ENCODE results near the gene CCIN.
A peak's percentile ranks its signal among the peaks of the same experiment; 100 is the strongest.

Gene CCIN

DNA sequence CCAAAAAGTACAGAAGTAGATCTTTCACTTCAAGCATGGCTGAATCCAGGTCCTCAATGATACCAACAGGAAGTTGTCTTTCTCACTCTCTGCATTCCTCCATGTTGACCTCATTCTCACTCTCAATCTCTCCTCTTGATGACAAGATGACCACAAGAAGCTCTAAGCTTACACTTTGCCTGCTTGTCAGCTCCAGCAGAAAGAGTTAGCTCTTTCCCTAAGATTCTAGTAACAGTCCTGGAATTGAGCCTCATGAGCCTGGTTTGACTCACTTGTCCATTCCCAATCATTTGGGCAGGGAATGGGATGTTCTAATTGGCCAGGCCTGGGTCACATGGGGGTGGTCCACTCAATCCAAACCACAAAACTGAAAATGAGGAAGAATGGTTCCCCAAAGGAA lies 18.2 kb downstream of the CCIN start:
- Histone ChIP-seq H3K27ac (ENCODE audit: poor library complexity, severe bottlenecking) (no peak overlapping the region), H3K4me3 (ENCODE audit: severe bottlenecking) (no peak overlapping the region), H3K4me1 (ENCODE audit: insufficient read depth, poor library complexity, severe bottlenecking) (no peaks in the 10 kb centered on the region), H3K9me3 (ENCODE audit: severe bottlenecking) (no peaks in the 10 kb centered on the region), H3K36me3 (ENCODE audit: low read depth) (no peaks in the 10 kb centered on the region), H3K27me3 (ENCODE audit: insufficient read depth, poor library complexity, severe bottlenecking) (no peaks in the 10 kb centered on the region)
- TF ChIP-seq, protein P1, sequence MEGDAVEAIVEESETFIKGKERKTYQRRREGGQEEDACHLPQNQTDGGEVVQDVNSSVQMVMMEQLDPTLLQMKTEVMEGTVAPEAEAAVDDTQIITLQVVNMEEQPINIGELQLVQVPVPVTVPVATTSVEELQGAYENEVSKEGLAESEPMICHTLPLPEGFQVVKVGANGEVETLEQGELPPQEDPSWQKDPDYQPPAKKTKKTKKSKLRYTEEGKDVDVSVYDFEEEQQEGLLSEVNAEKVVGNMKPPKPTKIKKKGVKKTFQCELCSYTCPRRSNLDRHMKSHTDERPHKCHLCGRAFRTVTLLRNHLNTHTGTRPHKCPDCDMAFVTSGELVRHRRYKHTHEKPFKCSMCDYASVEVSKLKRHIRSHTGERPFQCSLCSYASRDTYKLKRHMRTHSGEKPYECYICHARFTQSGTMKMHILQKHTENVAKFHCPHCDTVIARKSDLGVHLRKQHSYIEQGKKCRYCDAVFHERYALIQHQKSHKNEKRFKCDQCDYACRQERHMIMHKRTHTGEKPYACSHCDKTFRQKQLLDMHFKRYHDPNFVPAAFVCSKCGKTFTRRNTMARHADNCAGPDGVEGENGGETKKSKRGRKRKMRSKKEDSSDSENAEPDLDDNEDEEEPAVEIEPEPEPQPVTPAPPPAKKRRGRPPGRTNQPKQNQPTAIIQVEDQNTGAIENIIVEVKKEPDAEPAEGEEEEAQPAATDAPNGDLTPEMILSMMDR (IDR thresholded peaks at IDR 0.05; ENCODE audit: poor library complexity, severe bottlenecking) = no peak
- ATAC-seq (ENCODE audit: low read depth) (no peak), DNase-seq (ENCODE audit: low spot score) (no peak)

DNA sequence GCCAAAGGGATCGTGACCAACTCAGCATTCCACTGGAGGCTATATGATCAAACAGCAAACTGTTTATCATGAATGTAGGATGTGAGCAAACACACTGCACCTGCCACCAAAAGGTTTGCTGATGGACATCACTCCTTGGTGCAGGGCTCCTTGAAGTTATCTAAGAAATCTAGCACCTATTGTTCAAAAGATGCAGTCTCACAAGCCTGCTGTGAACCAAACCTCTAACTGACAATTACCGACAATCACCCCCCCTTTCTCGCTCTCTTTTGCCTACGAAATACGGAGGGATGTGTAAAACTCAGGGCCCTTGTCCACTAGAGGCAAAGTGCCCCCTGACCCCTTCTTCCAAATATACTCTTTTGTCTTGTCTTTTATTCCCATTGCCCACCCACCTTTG lies 19.0 kb downstream of the CCIN start:
- Histone ChIP-seq H3K9me3 (ENCODE audit: severe bottlenecking) (no peaks in the 10 kb centered on the region), H3K27ac (ENCODE audit: poor library complexity, severe bottlenecking) (no peak overlapping the region), H3K4me1 (ENCODE audit: insufficient read depth, poor library complexity, severe bottlenecking) (peaks cover 5% of the 10 kb centered on the region), H3K36me3 (ENCODE audit: low read depth) (no peaks in the 10 kb centered on the region), H3K4me3 (ENCODE audit: severe bottlenecking) (no peak overlapping the region), H3K27me3 (ENCODE audit: insufficient read depth, poor library complexity, severe bottlenecking) (no peaks in the 10 kb centered on the region)
- no peak for ATAC-seq (ENCODE audit: low read depth)
- TF ChIP-seq, protein P1 (IDR thresholded peaks at IDR 0.05; ENCODE audit: poor library complexity, severe bottlenecking) = no peak
- no peak for DNase-seq (ENCODE audit: low spot score)

DNA sequence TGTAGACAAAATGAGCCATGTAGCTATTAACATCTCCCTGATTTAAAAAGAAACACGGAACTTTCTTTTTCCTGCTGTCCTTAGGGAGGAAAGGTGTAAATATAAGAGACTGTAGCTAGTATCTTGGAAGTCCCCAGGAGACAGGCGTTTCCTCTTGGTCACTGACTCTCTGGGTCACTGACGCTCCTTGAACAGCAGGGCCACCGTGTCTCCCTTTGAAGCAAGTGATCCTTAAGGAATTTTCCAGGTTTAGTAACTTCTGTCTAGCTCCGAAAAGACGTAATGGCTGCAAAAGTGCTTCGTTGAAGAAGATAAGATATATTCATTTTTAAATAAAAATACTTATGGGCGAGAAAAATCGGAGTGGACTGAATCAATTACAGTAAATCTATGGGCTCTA lies 20.8 kb downstream of the CCIN start:
- TF ChIP-seq, protein P1 (IDR thresholded peaks at IDR 0.05; ENCODE audit: poor library complexity, severe bottlenecking) = no peak
- H3K27ac ChIP-seq (ENCODE audit: poor library complexity, severe bottlenecking) = peak overlapping the region; percentile 54
- H3K9me3 ChIP-seq (ENCODE audit: severe bottlenecking) = no peaks in the 10 kb centered on the region
- no peaks in the 10 kb centered on the region for H3K27me3 ChIP-seq (ENCODE audit: insufficient read depth, poor library complexity, severe bottlenecking)
- peak overlapping the region; percentile 88 for H3K4me3 ChIP-seq (ENCODE audit: severe bottlenecking)
- no peak for ATAC-seq (ENCODE audit: low read depth)
- no peak for DNase-seq (ENCODE audit: low spot score)
- H3K4me1 ChIP-seq (ENCODE audit: insufficient read depth, poor library complexity, severe bottlenecking) = peaks cover 15% of the 10 kb centered on the region
- H3K36me3 ChIP-seq (ENCODE audit: low read depth) = peaks cover 12% of the 10 kb centered on the region

DNA sequence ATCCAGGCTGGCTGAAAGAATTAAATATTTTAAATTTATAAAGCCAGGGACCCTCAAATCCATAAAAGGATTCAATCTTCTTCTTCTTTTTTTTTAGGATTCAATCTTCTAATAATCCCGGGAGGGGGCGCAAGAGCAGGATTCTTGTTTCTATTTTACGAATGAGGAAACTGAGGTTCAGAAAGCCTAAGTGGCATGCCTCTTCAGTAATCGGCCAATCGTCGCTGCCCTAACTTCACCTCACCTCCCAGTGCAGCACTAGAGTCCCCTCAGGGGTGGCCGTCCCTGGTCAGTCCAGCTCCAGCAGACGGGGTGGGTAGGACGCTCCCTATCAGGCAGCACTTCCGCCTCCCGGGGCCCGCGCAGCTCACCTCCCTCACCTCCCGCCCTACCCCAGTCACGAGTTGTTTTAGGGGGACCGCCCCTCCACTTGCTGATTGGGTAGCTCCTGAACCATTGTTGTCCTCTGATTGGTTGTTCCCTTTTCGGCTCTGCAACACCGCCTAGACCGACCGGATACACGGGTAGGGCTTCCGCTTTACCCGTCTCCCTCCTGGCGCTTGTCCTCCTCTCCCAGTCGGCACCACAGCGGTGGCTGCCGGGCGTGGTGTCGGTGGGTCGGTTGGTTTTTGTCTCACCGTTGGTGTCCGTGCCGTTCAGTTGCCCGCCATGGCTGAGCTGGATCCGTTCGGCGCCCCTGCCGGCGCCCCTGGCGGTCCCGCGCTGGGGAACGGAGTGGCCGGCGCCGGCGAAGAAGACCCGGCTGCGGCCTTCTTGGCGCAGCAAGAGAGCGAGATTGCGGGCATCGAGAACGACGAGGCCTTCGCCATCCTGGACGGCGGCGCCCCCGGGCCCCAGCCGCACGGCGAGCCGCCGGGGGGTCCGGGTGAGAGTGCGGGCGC lies 21.5 kb downstream of the CCIN start, which contains the start of gene CLTA:
TSS of gene CLTA (plus strand) at position 534 of the 902 bp plus-strand sequence. CDS start at position 670, 136 bp downstream.
- Histone ChIP-seq H3K36me3 (ENCODE audit: low read depth) (peaks cover 18% of the 10 kb centered on the region), H3K27me3 (ENCODE audit: insufficient read depth, poor library complexity, severe bottlenecking) (no peaks in the 10 kb centered on the region), H3K4me1 (ENCODE audit: insufficient read depth, poor library complexity, severe bottlenecking) (peaks cover 15% of the 10 kb centered on the region), H3K4me3 (ENCODE audit: severe bottlenecking) (peak within 1 kb of the TSS; percentile 88), H3K9me3 (ENCODE audit: severe bottlenecking) (no peaks in the 10 kb centered on the region), H3K27ac (ENCODE audit: poor library complexity, severe bottlenecking) (peak within 1 kb of the TSS; percentile 54)
- peak; percentile 97 for DNase-seq (ENCODE audit: low spot score)
- TF ChIP-seq, protein P1 (IDR thresholded peaks at IDR 0.05; ENCODE audit: poor library complexity, severe bottlenecking) = peak; percentile 77
- peak; percentile 97 for ATAC-seq (ENCODE audit: low read depth)

DNA sequence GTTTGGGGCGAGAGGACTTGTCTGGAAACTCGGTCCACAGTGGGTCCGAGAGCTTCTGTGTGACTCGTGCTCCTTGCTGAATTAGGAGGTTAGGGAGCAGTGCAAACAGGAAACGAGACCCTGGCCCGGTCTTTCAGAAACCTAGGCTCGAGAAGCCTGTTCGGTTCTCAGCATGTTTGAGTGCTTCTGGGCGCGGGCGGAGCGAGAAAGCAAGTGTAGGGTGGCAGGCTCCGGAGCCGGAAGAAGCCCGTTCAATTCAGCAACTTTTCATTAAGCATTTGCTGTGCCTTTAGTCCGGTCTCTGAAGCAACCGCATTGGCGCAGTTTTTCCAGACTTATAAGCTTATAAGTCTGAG lies 22.1 kb downstream of the CCIN start:
- Histone ChIP-seq H3K27me3 (ENCODE audit: insufficient read depth, poor library complexity, severe bottlenecking) (no peaks in the 10 kb centered on the region), H3K9me3 (ENCODE audit: severe bottlenecking) (no peaks in the 10 kb centered on the region), H3K4me1 (ENCODE audit: insufficient read depth, poor library complexity, severe bottlenecking) (peaks cover 15% of the 10 kb centered on the region), H3K27ac (ENCODE audit: poor library complexity, severe bottlenecking) (peak overlapping the region; percentile 54), H3K4me3 (ENCODE audit: severe bottlenecking) (peak overlapping the region; percentile 88), H3K36me3 (ENCODE audit: low read depth) (peaks cover 19% of the 10 kb centered on the region)
- no peak for DNase-seq (ENCODE audit: low spot score)
- TF ChIP-seq, protein P1 (IDR thresholded peaks at IDR 0.05; ENCODE audit: poor library complexity, severe bottlenecking) = no peak
- ATAC-seq (ENCODE audit: low read depth) = no peak; the same call in 2 of the 3 replicates

All from RWPE2 (cell line).